ENCODE results near the gene CDC5L. TPM values are rescaled to one million over a fixed set of nuclear protein-coding genes. Genes with fewer than 3 reads are reported as not detected.

The CDC5L gene
- total RNA-seq, 4 donors from 2014 or later, result 9.9 to 23.1 (median 15.3) TPM

DNA sequence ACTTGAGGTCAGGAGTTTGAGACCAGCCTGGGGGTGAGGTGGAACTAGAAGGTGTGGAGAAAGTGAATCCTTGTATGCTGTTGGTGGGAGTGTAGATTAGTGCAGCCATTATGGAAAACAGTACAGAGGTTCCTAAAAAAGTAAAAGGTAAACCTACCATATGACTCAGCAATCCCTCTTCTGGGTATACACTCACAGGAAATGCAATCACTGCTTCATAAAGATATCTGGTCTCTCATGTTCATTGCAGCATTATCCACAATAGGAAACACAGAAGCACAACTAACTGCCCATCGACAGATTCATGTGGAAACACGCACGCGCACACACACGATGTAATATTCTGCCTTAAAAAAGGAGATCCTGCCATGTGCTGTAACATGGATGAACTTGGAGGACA, 66.7 kb downstream of the CDC5L start:
- Histone ChIP-seq H3K27me3 (no peaks in the 10 kb centered on the region), H3K9me3 (no peaks in the 10 kb centered on the region), H3K36me3 (peaks cover 0 to 5% (median 0%) of the 10 kb centered on the region in 3 donors), H3K27ac (no peak overlapping the region), H3K4me1 (peaks cover 0 to 6% (median 0%) of the 10 kb centered on the region in 4 donors), H3K4me3 (no peak overlapping the region)
- TF ChIP-seq, protein P1, sequence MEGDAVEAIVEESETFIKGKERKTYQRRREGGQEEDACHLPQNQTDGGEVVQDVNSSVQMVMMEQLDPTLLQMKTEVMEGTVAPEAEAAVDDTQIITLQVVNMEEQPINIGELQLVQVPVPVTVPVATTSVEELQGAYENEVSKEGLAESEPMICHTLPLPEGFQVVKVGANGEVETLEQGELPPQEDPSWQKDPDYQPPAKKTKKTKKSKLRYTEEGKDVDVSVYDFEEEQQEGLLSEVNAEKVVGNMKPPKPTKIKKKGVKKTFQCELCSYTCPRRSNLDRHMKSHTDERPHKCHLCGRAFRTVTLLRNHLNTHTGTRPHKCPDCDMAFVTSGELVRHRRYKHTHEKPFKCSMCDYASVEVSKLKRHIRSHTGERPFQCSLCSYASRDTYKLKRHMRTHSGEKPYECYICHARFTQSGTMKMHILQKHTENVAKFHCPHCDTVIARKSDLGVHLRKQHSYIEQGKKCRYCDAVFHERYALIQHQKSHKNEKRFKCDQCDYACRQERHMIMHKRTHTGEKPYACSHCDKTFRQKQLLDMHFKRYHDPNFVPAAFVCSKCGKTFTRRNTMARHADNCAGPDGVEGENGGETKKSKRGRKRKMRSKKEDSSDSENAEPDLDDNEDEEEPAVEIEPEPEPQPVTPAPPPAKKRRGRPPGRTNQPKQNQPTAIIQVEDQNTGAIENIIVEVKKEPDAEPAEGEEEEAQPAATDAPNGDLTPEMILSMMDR (IDR thresholded peaks at IDR 0.05), result no peak
- no peak for TF ChIP-seq POLR2A (IDR thresholded peaks at IDR 0.05)
- DNase-seq, result no peak

DNA sequence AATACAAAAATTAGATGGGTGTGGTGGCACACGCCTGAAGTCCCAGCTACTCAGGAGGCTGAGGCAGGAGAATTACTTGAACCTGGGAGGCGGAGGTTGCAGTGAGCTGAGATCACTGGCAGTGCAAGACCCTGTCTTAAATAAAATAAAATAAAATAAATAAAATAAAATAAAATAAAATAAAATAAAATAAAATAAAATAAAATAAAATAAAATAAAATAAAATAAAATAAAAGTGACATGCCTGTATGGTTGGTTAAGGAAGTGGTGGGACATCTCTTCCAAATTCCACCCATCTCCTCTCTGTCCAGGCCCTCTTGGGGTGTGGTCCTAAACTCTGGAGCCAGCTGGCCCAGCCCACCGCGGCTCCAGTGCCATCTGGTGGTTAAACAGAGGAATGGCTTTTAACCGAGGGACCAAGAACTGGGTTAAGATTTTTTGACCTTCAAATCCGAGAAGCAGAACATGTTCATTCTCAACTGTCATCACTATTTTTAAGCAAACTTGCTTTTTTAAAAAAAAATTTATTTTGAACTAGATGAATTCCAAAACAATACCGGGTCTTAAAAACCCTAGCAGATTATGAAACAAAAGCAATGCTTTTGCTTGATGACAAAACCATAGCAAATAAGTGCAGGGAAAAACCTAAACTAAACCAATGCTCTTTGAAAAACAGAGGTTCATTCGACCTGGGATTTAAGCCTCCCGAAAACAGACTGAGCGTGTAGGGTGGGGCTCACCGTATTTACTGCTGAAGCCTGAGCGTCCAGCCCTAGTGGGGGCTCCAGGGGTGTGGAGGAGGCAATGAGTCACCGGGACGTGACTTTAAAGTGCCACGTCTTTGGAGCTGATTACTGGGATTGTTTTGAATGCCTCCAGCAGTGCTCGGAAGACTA, 68.8 kb downstream of the CDC5L start:
- H3K27me3 ChIP-seq, result no peaks in the 10 kb centered on the region
- peaks cover 0 to 6% (median 0%) of the 10 kb centered on the region in 4 donors for H3K4me1 ChIP-seq
- DNase-seq, result peak in 2 of 3 donors; percentile 32 to 60
- no peak overlapping the region for H3K27ac ChIP-seq
- peaks cover 0 to 5% (median 0%) of the 10 kb centered on the region in 3 donors for H3K36me3 ChIP-seq
- no peaks in the 10 kb centered on the region for H3K9me3 ChIP-seq
- H3K4me3 ChIP-seq, result peak overlapping the region in 1 of 4 donors; percentile 1
- no peak for TF ChIP-seq POLR2A (IDR thresholded peaks at IDR 0.05)
- TF ChIP-seq, protein P1 (IDR thresholded peaks at IDR 0.05), result peak; percentile 59 to 80 (median 70)

DNA sequence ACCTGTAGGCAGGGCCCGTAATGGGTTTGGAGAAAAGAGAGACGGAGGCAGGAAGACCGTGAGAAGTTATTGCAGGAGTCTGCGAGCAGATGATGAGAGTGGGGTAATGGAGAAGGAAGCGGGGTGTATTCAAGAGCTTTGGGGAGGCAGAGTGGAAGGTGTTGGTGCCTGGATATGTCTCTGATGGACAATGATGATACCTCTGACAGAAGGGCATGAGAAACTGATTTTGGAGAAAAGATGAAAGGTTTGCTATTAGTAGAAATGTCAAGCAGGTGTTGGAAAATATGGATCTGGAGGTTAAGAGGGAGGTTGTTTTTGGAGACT, 69.4 kb downstream of the CDC5L start:
- peaks cover 0 to 2% (median 0%) of the 10 kb centered on the region in 3 donors for H3K36me3 ChIP-seq
- H3K27me3 ChIP-seq, result no peaks in the 10 kb centered on the region
- H3K4me3 ChIP-seq, result no peak overlapping the region
- DNase-seq, result no peak
- no peaks in the 10 kb centered on the region for H3K9me3 ChIP-seq
- no peak overlapping the region for H3K27ac ChIP-seq
- H3K4me1 ChIP-seq, result peaks cover 0 to 6% (median 0%) of the 10 kb centered on the region in 4 donors
- TF ChIP-seq, protein P1 (IDR thresholded peaks at IDR 0.05), result no peak
- TF ChIP-seq POLR2A (IDR thresholded peaks at IDR 0.05), result no peak

DNA sequence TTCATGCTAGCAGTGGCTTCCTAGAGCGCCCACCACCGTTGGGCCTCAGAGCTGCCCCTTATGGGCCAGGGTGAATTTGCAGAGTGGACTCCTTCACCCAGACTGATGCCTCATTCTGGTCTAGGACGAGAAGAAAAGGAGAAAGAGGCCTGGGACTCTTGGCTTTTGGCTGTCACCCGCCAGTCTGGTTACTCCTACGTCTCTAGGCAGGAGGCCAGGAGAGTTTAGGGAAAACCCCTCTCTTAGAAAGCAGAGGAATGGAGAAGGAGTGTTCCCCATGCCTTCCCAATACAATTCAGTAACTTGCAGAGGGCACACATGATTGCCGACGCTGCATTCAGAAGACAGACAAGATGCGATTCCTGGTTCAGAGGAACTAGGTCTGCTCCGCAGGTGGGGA, 70.1 kb downstream of the CDC5L start:
- Histone ChIP-seq H3K4me3 (no peak overlapping the region), H3K27me3 (no peaks in the 10 kb centered on the region), H3K36me3 (no peaks in the 10 kb centered on the region), H3K9me3 (no peaks in the 10 kb centered on the region), H3K27ac (no peak overlapping the region), H3K4me1 (peaks cover 0 to 6% (median 0%) of the 10 kb centered on the region in 4 donors)
- no peak for TF ChIP-seq POLR2A (IDR thresholded peaks at IDR 0.05)
- TF ChIP-seq, protein P1 (IDR thresholded peaks at IDR 0.05), result no peak
- no peak for DNase-seq

DNA sequence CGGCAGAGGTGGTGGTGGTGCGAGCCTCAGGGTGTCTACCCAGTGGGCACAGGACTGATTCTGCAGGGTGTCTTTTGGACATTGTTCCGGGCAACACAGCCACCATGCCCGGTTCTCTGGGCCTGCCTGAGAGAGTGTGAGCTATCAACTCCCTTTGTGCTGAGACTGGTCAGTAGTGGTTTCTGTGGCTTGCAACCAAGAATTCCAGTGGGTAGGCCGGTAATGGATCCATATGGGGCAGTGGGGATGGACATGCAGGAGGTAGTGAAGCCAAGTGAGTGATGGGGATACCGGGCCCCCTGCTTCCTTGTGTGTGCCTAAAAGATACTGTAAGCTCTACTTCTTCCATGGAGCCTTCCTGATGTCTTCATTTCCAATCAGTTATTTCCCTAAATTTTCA, 71.0 kb downstream of the CDC5L start:
- H3K4me1 ChIP-seq, result peaks cover 0 to 6% (median 0%) of the 10 kb centered on the region in 4 donors
- no peaks in the 10 kb centered on the region for H3K9me3 ChIP-seq
- H3K36me3 ChIP-seq, result no peaks in the 10 kb centered on the region
- no peak for DNase-seq
- no peak overlapping the region for H3K4me3 ChIP-seq
- TF ChIP-seq POLR2A (IDR thresholded peaks at IDR 0.05), result no peak
- TF ChIP-seq, protein P1 (IDR thresholded peaks at IDR 0.05), result no peak
- no peak overlapping the region for H3K27ac ChIP-seq
- H3K27me3 ChIP-seq, result no peaks in the 10 kb centered on the region
